Measurements from ENCODE around the gene MPPED2.
"Not testable (repeated sequence)": the region's sequence is repeated elsewhere in the genome, so short reads cannot be mapped to it uniquely, and the experiment has no call there.

The MPPED2 gene

DNA sequence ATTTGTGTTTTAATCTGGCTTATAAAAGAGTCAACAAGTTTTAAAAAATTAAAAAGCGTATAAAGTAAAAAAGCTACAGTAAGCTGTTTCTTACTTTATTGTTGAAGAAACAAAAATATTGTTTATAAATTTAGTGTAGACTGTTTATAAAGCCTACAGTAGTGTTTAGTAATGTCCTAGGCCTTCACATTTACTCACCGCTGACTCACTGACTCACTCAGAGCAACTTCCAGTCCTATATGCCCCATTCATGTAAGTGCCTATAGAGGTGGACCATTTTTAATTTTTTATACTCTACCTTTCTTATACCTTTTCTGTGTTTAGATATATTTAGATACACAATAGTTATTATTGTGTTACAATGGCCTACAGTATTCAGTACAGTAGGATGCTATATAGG is 12.2 kb downstream of the MPPED2 start:
- DNase-seq = no peak

DNA sequence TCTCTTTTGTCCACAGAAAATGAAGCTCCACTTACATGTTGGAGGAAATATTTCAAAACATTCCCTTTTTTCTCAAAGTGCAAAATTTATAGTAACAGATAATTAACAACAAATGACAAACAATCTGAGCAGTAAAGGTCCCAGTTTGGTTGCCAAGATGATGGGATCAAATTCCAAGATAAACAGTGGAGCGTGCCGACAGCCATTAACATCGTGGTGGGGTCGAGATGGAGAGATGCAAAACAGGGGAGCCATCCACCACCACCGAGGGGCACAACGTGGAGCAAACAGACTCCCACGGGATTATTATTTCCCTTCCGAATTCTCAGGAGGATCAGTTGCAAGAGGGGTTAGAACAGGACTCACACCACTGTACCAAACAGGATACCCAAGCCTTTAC is 17.2 kb downstream of the MPPED2 start:
- DNase-seq = no peak

DNA sequence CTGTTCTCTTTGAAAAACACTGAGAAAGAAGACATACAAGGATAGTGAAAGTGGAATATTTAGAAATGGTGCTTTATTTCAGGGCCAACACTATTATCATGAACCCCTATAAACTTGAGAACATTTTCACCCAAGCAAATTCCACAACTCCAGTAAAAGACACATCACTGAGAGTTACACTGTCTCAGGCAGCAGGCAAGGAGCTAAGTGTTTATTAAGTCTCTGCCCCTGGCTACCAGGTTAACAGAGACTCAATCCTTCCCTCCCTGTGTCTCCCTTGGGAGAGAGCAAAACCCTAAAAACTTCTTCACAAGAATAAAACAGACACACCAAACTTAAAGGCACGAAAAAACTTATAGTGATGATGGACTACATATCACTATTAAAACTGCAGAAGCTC is 18.5 kb downstream of the MPPED2 start:
- DNase-seq = no peak

DNA sequence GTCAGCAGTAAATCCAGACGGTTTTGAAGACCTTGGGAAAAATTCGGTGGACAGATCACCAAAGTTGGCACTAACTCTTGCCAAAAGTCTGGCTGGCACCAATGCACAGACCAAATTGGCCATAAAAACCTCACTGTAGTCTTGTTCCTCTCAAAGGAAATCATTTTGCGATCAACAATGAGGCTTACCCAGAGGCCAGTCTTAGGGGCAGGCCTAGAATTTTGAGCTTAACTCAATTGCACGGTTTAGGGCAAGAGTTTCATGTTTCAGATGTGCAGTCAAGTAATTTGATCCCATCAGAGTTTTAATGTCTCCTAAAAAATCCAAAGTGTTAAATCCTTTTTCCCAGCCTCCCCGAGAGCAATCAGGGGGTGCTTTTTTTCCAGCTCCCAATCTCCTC is 19.0 kb downstream of the MPPED2 start:
- no peak for DNase-seq

DNA sequence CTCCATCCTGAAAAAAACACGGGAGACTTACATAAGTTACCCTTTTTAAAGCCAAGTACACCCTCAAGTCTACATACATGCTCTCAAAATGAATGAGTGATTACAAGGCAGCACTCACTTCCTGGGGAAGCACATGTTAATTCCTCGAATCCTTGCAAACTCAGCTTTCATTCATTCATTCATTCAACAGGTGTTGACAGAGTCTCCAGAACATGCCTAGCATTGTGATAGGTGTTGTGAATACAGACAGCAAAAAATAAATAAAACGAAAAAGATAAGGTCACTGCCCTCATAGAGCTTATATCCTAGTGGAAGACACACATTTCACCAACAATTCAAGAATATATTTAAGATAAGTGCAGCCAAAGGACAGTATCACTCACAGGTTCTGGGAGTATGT is 19.7 kb downstream of the MPPED2 start:
- no peak for DNase-seq

DNA sequence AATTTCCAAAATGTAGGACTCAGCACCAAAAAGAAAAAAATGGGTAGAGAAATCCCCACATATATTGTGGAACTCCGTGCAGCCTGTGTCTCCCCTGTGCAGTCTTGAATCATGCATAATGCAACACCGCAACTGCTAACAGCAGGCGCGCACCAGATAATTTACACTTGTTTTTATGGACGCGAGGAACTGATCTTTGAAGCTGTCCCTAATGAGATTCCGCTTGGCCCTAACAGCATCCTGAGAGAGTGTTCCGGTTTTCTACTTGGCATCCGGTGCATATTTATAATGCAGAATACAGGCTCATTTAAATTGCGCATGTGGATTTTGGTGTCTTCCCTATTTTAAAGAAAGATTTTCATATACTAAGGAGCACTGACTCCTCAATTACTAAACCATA is 21.1 kb downstream of the MPPED2 start:
- DNase-seq = no peak

DNA sequence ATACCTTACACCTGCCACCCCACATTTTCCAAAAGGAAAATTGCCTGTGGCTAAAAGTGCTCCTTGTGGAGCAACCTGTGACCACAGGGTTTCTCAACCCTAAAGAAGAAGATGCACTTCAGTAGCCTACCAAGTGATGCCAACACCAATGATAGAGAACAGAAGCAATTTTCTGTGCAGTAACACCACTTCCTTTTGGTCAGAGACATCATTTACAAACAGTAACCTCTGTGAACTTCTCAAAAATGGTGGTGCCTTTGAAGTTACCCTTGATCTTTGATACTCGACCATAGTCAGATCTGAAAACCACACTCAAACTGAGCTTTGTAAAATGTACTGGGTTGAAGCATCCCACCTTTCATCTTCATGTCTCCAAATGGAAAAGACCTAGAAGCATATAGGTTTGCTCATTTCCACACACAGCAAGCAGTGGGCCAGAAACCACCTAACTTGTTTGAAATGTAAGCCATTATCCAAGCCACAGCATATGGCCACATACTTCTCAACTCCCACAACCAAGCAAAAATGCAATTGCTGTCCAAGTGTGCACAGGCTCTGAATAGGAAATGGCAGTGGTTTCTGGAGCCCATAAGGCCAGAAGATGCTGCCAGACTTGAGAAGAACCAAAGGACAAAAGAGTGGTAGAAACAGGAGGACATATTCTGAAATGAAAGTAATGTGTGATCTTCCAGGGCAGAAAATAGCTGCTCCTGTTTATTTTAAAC is 24.3 kb downstream of the MPPED2 start:
- DNase-seq = no peak

DNA sequence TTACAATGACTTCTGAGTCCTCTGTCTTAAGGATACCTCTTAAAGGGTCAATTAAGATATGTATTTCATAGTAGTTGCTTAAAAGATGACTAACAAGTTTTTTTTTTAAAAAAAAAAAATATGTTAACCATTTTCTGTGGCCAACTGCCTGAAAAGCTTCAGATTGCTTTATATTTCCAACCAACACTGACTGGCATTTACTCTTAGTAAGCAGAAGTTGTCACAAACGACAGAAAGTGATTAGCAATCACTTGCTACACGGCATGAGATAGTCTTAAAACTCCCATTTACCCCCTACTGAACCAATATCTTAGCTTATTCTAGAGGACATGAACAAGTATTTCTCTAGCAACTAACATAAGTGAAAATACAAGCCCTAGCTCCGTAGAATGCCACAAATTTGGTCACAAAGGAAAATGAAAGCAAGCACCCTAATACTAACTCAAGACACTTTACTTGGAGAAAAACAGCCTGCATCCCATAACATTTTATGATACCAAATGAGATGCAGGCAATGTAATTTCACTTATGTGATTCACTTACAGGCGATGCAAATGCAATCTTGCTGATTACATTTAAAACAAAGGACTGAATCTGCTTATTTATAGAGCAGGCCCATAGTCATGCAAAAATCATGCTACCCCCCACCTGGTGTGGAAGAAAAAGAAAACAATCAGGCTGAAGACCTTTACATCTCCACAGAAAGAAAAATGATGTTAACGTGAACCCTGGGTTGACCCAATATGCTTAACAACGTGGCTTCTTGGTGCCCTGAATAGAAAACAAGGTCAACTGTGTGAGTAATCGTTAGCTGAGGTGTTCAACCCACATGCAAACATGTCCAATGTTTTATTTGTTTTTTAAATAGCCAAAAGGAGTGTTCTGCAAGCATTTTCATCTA is 25.7 kb downstream of the MPPED2 start:
- DNase-seq = no peak

DNA sequence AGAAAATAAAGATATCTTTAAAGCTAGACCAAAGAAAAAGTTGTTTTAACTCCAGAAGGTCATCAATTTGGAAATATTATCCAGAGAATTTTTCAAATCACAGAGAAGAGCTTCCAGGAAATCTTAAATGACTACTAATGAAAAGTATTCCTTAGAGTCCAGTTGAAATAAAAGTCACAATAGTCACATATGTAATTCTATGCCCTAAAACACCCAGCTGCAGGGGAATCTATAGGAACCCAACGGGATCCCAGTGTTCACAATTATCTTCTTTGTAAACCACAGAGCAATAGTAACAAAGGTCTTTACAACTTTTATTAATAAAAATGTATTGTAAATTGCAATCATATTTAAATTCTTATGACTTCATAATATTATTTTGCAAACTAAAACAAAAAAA is 27.1 kb downstream of the MPPED2 start:
- DNase-seq = no peak

DNA sequence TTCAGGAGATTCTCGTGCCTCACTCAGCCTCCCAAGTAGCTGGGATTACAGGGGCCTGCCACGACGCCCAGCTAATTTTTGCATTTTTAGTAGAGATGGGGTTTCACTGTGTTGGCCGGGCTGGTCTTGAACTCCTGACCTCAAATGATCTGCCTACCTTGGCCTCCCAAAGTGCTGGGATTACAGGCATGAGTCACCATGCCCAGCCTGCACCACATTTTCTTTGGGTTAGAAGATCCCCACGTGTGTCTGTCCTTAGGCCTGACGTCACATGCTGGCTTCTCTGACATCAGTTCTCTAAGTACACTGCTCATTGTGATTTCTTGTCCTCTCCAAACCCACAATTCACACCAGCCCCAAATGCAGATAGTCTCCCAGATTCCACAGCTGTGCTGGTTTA is 31.6 kb downstream of the MPPED2 start:
- DNase-seq = not testable (repeated sequence)

DNA sequence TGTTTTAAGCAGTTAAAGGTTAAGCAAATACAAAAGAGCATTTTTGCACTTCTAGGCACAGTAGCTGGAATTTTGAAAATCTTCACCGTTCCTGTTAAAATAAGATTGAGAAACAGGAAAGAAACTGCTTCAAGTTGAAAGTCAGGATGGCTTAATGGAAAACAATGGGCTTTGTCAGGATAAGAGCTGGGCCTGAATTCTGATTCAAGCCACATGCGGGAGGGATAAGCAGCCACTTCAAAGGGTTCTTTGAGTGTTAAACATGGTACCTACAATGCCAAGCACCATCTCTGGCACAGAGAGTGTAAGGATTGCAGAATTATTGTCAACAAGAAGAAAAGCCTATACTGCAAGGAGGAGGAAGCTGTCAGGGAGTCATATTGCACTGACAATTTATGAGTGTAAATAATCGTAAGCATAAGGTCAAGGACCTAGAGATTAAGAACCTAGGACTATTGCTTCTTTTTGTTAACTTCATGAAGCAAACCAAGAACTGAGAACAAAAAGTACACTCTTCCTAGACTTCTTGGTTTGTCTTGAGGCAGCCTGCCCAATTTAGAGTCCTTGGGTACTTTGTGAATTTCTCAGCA is 32.5 kb downstream of the MPPED2 start:
- DNase-seq = no peak

DNA sequence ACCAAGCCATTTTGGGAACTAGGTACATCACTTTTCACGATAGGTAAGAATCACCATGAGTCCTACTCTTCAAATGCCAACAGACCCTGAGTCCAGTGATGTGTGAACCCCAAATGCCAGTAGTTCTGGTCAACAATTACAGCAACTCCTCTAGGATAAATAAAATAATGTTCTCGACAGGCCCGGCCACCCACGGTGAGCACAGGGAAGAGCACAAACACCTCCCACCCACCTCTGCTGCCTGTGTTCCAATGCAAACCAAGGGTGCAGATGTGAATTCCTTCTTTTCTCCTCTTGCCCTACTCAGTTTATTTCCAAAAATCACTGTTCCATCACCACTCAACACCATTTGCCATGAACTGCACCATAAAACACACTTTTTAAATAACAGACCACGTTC is 33.3 kb downstream of the MPPED2 start:
- DNase-seq = no peak

DNA sequence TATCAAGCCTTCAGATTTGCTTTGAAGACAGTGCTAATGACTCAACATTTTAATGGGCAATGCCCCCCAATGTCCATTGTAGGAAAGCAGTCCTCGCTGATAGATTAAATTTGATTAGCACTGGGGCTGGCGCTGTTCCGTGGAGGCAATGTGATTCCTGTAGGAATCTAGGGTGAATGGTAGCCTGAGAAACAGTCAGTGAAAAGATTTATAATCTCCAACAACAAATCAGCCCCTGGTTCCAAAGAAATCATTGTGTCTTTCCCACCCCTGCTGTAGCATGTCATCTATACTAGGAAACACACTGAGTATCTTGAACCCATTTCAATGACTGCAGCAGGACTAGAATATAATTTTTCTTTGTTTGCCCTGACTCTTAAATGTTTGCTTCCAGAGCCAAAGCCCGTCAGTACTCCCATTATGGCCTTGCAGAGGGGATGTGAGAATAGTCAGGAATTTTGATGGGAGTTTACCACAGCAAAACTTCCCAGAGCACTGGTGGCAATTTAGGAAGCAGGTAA is 36.1 kb downstream of the MPPED2 start:
- DNase-seq = no peak

DNA sequence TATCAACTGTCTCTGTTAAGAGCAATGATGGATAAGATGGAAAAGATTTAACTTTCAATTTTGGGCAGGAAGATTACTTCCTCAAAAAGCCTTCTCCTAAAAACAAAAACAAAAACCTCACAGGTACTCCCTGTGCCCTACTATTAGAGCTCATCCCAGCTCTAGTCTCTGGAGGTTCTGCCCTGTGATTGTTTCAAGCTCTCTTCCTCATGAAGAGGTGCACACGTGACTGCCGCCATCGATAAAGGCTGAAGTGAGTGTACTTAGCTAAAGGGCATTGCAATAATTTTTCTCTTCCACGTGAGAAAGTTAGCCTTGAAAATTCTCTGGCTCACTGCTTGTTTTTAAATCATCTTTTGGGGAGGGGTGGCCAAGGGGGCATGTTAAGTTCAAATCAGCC is 36.6 kb downstream of the MPPED2 start:
- DNase-seq = no peak

DNA sequence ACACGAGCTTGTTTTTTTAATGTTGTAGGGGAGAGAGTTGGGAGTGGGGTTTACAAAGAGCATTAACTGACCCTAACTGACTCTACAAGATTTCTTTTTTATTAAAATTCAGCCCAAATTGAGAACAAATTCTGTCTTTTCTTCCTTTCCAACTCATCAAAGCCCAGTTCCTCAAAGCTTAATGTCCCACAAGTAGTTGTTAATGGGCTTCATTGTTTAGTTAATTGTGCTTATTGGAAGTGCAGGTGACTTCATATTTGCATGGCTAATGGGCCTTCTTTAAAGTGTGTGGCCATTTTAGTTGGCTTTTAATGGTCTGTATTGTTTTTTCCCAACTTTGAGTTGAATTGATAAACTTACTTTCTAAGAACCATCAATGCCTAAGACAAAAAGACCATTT is 39.8 kb downstream of the MPPED2 start:
- no peak for DNase-seq

DNA sequence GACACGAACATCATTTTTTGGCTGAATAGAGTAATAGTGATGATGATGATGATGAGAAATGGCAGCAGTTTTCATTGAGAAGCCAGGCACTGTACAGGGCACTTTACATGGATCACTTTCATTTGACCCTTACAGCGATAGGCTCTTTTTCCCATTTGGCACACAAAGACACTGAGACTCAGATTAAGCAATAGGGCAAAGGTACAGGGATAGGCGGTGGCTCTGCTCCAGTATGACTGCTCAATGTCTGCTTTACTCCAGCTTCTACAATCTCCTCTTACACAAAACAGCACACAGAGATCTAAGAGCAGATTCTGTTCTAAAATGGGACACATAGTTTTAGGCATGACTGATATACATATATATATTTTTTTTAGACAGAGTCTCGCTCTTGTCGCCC is 40.6 kb downstream of the MPPED2 start:
- no peak for DNase-seq

DNA sequence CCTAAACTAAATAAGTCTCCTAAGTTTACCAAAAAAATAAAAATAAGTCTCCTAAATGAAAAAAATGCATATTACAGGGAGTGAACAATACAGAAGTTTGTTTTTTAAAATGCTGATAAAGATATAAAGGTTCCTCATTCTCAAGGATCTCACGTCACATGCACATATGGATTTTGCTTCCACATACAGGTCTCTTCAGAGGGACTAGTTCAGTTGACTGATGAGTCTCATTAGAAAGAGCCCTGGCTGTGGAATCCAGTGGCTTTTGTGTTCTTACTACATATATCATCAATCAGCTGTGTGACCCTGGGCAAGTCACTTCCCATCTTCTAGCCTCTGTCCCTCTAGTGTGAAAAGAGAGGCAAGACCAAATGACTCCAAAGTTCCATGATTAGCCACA is 43.1 kb downstream of the MPPED2 start:
- no peak for DNase-seq

DNA sequence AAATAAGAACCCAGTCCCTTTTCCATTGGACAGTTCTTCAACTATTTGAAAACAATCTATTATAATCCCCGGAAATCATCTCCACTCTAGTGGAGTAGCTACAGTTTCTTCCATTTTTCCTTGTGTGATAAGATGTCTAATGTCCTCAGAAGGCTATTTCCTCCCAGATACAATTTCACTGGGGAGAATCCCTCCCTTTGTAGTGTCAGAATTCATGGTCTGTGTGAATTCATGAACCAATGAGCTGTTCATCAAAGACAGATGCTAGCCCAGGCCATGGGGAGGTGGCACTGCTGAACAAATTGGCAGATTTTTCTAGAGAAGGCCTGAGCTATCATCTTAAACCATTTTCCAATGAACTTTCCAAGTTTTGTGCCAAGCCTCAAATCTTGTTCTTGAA is 45.4 kb downstream of the MPPED2 start:
- no peak for DNase-seq

DNA sequence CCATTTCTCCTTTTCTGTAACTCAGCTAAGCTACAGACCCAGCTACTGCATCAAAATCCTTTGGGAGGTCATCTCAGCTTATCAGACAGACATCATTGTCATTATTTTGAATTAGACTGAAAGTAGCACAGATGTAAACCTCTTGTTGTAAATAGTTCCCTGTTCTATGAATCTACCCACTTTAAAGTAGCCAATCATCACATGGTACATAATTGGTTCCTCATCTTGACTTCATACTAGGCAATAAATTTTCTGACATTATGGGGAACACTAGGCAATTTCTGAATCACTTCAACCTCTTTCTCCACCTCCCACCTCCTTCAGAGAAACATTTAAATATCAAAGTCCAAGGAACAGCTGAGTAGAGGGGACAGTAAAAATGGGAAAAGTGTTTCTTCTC is 47.9 kb downstream of the MPPED2 start:
- DNase-seq = no peak

DNA sequence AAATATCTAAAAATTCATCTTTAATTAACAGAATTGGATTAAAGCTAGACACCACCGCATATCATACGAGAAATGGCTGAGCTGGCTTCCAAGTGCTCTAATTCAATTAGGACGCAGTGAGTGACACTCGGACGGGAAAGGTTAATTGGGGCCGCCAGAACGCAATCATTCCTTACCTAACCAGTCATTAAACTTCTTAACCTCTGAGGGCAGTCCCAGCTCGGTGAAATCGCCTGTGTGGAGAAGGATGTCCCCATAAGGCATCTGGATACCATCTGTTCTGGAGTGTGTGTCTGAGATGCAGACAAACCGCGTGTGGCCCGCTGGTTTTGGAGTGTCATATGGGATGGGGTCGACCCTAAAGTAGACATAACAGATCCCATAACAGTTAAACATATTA is 50.3 kb downstream of the MPPED2 start:
- no peak for DNase-seq

DNA sequence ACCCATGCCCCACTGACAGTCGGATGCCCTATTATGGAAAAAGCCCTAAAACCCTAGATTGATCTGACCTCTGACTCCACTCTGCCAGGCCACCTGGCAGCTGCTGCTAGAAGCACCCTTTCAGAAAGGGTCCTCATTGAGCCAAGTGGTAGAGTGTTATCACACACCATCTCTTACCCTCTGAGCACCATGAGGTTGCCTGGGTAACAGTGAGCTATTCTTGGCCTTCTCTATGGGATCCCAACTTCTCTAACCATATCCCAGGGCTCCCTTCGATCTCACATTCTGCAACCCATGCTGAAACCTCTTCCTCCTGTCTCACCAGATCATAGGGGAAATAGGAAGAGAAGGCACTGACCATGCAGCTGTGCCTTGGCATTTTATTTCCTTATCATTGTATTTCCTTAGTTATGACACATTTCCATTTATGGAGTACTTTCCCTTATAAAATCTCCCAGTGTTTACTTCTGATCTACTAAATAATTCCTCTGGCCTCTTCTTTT is 52.7 kb downstream of the MPPED2 start:
- no peak for DNase-seq

DNA sequence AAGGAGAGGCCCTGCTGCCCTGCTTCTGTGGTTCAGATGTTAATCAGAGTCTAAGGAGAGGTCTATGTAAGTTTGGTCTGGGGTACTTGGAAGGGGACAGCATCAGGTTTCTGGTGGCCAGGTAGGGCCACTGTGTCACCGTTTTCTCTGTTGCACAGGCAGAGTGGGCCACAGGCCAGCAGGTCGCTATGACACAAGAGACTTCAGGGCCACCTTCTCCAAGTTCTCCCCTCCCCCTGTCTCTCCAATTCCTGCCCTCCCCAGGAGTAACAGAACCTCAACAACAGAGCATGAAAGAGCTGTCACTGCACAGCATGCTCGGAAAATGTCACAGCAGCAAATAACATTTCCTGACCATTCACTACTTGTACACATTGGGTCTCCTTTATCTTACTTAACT is 58.6 kb downstream of the MPPED2 start:
- DNase-seq = no peak

DNA sequence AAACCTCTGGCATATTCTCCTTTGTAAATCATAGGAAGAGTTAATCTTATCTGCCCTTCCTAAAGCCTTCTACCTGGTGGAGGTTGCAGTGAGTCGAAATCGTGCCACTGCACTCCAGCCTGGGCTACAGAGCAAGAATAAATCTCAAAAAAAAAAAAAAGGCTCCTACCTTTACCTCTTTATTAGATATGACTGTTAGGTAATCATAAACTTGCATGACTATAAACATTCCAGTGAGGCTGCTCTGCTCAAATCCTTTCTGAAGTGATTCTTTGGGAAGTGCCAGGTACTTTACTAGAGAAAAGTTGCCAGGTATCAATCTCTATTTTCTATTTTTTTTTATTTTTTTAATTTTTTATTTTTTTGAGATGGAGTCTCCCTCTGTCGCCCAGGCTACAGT is 59.6 kb downstream of the MPPED2 start:
- DNase-seq = no peak

All from activated naive CD4-positive, alpha-beta T cell treated with Interleukin-2 at 50 U/mL for 16 hours (primary cell).